GM19463 (cell line): ENCODE data around the gene TAF11.
"Not testable (repeated sequence)": the region's sequence is repeated elsewhere in the genome, so short reads cannot be mapped to it uniquely, and the experiment has no call there.

Experiments
- ATAC-seq: cut with Tn5 transposase; IDR thresholded peaks from one replicate; pipeline ENCODE4 v1.9.1; 2021; ENCODE audit warnings: mild to moderate bottlenecking, moderate library complexity; ENCODE audit not compliant: unreplicated experiment

Gene TAF11

DNA sequence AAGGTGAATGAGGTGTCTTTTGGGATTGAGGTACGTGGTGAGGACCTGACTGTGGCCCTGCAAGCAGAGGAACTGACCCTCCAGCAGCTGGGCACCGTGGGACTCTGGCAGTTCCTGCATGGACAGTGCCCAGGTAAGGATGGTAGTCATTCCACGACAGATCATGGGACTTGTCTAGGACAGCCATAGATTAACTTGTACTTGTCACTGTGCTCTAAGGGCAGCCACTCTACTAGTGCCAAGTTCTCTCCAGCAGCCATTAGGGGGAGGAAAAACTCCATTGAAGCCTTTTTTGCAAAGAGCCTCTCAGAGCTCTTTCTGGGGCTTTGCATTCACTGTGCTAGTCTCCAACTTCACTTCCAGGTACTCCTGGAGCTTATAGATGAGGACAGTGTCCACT, 20.4 kb downstream of the TAF11 start:
- ATAC-seq: no peak

DNA sequence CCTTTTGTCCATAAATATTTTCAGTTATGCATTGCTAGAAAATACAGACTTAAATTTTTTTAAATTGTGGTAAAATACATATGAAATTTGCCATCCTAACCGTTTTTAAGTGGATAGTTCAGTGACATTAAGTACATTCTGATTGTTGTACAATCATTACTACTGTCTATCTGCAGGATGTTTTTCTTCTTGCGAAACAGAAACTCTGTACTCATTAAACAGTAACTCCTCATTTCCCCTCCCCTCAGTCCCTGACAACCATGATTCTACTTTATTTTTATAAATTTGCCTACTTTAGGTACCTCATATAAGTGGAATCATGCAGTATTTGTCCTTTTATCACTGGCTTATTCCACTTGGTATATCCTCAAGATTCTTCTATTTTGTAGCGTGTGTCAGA, 21.3 kb downstream of the TAF11 start:
- ATAC-seq: no peak

DNA sequence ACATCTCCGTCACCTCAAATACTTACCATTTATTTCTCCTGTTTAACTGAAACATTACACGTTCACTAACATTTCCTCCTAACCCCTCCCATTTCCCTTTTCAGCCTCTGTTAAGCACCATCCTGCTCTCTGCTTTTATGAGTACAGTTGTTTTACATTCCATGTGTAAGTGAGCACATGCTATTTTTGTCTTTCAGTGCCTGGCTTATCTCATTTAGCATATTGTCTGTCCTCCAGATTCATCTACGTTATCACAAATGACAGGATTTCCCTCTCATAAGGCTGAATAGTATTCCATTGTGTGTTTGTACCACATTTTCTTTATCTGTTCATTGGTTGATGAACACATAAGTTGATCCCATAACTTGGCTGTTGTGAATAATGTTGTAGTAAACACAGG, 22.7 kb downstream of the TAF11 start:
- no peak for ATAC-seq

GRCh38 chr6:34864007-34864406, 23.8 kb downstream of the TAF11 start:
- ATAC-seq: no peak

DNA sequence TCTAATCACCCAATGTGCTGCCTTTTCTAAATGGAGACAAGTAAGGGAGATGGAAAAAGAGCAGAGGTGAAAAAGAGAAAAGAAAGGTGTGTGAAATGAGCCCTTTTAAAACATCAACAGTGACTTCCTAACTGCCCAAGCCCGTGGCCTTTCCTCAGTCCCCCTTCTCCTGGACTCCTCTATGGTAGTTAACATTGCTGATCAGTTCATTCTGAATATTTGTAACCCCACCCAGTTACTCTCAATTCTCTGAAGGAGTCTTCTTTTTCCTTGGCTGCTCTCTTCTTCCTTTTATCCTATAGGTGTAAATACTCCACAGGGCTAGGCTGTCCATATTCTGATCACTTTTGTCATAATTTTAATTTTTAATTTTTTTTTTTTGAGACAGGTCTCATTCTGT, 27.1 kb downstream of the TAF11 start:
- no peak for ATAC-seq

GRCh38 chr6:34859951-34860350, 27.9 kb downstream of the TAF11 start:
- ATAC-seq: no peak

DNA sequence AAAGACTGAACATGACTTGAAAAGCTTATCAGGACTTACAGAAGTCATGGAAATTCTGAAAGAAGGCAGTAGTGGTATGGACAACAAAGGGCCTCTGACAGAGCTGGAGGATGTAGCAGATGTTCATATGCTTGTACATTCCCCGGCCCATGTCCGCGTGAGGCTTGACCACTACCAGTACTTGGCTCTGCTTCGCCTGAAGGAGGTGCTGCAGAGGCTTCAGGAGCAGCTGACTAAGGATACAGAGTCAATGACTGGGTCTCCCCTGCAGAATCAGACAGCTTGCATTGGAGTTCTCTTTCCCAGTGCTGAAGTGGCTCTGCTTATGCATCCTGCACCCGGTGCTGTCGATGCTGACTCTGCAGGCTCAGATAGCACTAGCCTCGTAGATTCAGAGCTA, 29.2 kb downstream of the TAF11 start:
- no peak for ATAC-seq

DNA sequence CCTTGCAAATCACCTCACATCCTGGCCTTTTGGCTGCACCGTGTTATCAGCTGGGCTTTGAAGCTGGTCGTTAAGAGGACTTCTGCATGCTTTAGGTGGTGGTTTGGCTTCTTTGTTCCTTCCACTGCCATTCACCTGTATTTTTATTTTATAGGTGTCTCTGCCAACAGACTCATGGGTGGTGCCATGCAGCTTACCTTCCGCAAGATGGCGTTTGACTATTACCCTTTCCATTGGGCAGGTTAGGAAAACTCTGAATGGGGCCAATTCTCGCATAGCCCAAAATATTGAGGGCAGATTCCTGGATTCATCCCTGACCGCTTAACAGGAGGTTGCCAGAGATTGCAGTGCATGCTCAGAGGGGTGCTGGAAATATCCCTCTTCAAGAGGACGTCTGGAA, 32.4 kb downstream of the TAF11 start:
- no peak for ATAC-seq

DNA sequence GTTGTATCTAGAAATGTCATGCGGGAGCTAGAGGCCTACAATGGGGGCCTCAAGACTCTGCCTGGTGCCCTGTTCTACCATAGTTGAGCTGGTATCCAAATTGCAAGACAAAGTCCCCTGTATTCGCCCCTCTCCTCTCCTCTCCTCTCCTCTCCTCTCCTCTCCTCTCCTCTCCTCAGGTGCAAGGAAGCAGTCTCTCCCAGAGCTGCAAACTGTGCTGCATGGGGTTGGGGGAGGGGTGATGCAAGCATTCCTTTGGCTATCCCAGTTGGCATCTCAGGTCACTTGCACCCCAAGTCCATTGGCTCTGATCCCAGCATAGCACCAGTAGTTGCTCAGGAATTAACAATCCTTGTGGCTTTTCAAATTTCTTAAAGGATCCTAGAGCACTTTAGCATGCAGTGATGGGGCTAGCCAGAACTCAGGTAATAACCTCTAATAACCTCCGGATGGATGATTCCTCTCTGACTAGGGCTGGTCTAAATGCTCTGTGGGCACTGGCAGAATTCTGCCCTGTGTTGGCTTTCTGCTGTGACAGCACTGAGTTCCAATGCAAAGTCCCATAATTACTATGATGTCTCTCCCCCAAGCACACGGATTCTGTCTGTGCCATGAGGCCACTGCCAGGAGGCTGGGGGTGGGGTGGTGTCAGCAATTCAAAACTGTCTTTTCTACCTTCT, 35.3 kb downstream of the TAF11 start:
- ATAC-seq: no peak

- no peak for ATAC-seq
These were observed 36.5 kb downstream of the TAF11 start for GRCh38 chr6:34851361-34851760.

GRCh38 chr6:34849066-34849465, 38.8 kb downstream of the TAF11 start:
- ATAC-seq: not testable (repeated sequence)

- ATAC-seq: no peak
These were observed 48.0 kb downstream of the TAF11 start for GRCh38 chr6:34839666-34840352.

- no peak for ATAC-seq
These were observed 50.3 kb downstream of the TAF11 start for GRCh38 chr6:34837528-34837927.

DNA sequence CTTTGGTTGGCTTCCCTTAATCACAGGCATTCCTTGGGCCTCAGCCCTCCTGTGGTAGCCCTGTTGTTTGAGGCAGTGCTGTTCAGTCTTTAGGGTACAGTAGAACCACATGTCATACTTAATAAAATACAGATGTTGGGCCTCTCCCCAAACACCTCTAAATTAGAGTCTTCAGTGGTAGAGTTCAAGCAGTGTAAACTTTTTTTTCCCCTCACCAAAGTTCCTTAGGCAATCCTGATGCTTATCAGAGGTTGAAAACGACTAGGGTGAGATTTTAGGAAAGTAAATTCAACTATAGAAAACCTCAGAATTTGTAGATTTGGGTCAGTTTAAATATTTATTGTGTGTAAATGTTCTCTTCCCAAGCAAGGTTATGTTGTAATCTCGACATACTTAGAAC, 51.4 kb downstream of the TAF11 start:
- ATAC-seq: no peak

DNA sequence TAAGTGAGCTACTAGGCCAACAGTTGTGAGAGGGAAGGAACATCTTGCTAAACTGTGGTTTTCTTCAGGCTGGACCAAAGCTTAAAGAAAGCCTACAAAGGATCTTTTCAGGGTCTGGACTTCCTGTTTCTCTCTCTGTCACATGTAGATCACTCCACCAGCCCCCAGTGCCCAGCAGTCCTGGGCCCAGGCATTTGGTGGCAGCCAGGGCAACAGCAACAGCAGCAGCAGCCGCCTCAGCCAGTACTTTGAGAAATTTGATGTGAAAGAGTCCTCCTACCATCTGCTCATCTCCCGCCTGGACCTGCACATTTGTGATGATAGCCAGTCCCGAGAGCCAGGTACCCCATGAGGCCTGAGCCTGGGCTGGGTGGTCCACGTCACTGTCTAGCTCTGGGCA, 51.8 kb downstream of the TAF11 start:
- no peak for ATAC-seq

DNA sequence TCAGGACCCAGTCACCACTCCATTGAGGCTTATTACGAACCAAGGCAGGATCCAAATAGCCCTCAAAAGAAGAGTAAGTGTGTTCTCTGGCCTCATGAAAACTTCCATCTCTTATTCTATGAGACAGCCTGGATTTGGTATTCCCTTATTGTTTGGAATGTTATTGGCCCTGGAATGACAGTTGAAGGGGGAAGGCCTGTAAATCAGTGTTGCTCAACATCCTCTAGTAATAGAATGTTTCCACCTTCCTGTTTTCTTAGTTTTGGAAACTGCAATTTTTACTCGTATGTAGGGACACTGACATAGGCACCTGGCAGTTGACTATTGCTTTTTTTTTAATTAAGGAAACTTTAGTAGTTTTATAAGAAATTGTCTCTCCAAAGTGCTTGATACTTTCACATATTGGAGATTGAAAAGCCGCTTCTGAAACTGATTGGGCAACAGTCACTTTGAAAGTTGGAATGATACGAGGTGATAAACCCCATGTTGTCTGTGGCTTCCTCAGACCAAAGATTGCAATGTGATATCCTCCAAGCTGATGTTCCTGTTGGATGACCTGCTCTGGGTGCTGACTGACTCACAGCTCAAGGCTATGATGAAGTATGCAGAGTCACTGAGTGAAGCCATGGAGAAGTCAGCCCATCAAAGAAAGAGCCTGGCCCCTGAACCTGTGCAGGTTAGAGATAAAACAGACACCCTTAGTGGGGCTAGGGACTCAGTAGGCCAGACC, 52.9 kb downstream of the TAF11 start:
- ATAC-seq: no peak

- ATAC-seq: no peak
These were observed 54.9 kb downstream of the TAF11 start for GRCh38 chr6:34832942-34833341.

- ATAC-seq: no peak
These were observed 58.7 kb downstream of the TAF11 start for GRCh38 chr6:34829137-34829536.
